ENCODE measurements around the gene URB2. TPM values are rescaled to one million over a fixed set of nuclear protein-coding genes. Genes with fewer than 3 reads are reported as not detected.

URB2 gene
- total RNA-seq, 5 donors from 2014 or later (not counting 1 experiment from before 2014, with no cell fraction given): 8.5 to 13.7 (median 12.7) TPM

DNA sequence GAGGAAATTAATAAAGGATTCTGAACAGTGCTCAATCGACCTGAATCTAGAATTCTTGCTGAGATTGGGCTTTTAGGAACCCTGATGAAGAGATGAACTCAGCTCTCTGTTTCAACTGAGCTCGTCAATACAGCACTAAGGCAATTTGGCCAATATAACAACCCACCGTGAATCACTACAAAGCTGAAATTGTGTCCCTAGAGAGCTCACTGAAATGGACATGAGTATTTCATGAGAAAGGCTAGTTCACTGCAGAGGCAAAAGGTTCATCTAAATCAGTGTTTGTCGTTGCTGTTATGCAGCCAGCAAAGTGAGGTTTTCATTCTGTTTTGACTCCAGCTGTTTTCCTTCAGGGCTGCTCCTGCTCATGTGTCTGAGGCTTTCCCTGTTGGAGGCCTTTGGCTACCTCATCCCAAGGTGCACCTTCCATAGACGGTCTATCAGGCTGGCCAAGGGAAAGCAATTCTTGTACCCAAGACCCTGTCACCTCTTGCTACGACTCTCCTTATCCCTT, 83.5 kb downstream of the URB2 start:
- no peak for DNase-seq
- WGBS (ENCODE audit: insufficient coverage): 69% methylated on average over 4 of the region's 6 CpGs
- CTCF ChIA-PET: no interaction called here
- Histone ChIP-seq H3K27ac (ENCODE audit: low read length) (no peak overlapping the region), H3K9me3 (no peaks in the 10 kb centered on the region), H3K27me3 (replicated peaks in 1 of 2; ENCODE audit: control insufficient read depth in 2 of 2, extremely low read depth in 1 of 2, insufficient read depth in 2 of 2, low read length in 1 of 2) (peaks cover 0 to 3% of the 10 kb centered on the region in 2 experiments), H3K4me1 (ENCODE audit: control insufficient read depth in 1 of 2, extremely low read depth in 1 of 2, insufficient read depth in 2 of 2, low read length in 2 of 2) (no peaks in the 10 kb centered on the region), H3K4me3 (ENCODE audit: control insufficient read depth in 1 of 2, extremely low read depth in 1 of 2, low read length in 1 of 2) (no peak overlapping the region), H3K36me3 (ENCODE audit: control insufficient read depth in 2 of 2, extremely low read depth in 1 of 2, insufficient read depth in 1 of 2, low read length in 1 of 2) (no peaks in the 10 kb centered on the region)
- POLR2A ChIA-PET: interaction anchor here in 1 of 2 donors (0.6 kb wide), 1 partner anchor 34 kb away, joined by 3 read pairs; no protein-coding TSS in a partner anchor
- Mint-ChIP-seq H3K4me1 (no peaks in the 10 kb centered on the region), H3K27me3 (peaks cover 3 to 24% of the 10 kb centered on the region in 2 donors), H3K9me3 (peaks cover 0 to 13% (median 9%) of the 10 kb centered on the region in 3 donors), H3K4me3 (no peak overlapping the region), H3K36me3 (no peaks in the 10 kb centered on the region), H3K27ac (no peak overlapping the region)
- ATAC-seq (replicated peaks in 1 of 4): no peak

Other genes with a start within 250 kb of the URB2 start
- gene ACTA1, start 192.2 kb upstream of the URB2 start, total RNA-seq: under 1 TPM in 1 of 5 donors, not detected in 4; 0.32 TPM
- 10 to 100 TPM; 32.3 to 47.6 (median 45.3) TPM for gene NUP133, start 117.9 kb upstream of the URB2 start, total RNA-seq
- 10 to 100 TPM; 15.8 to 18.9 (median 18.2) TPM for gene ABCB10, start 67.5 kb upstream of the URB2 start, total RNA-seq
- gene TAF5L, start 125 bp upstream of the URB2 start, total RNA-seq: 10 to 100 TPM; 18.8 to 28.9 (median 21.9) TPM